Measurements from ENCODE around the gene ZMAT5.
A peak's percentile ranks its signal among the peaks of the same experiment; 100 is the strongest.

Gene ZMAT5

GRCh38 chr22:29799217-29799680 is 32.4 kb upstream of the ZMAT5 start:
- TF ChIP-seq BACH2 (CRISPR knock-in tag; IDR thresholded peaks at IDR 0.05; ENCODE audit: borderline replicate concordance) (peak; percentile 74; the same call in 1 of the 2 replicates), CSDC2 (CRISPR knock-in tag; IDR thresholded peaks at IDR 0.05) (peak; percentile 86), ISL1 (CRISPR knock-in tag; IDR thresholded peaks at IDR 0.05) (peak; percentile 66), SNAI2 (CRISPR knock-in tag; IDR thresholded peaks at IDR 0.05) (0 out of 2 replicates have a peak, but pooled peaks have one; percentile 51), ZNF8 (CRISPR knock-in tag; IDR thresholded peaks at IDR 0.05) (no peak), PPARA (CRISPR knock-in tag; IDR thresholded peaks at IDR 0.05; ENCODE audit: borderline replicate concordance) (no peak), ESRRG (CRISPR knock-in tag; IDR thresholded peaks at IDR 0.05) (no peak), ARNTL (CRISPR knock-in tag; IDR thresholded peaks at IDR 0.05; ENCODE audit: borderline replicate concordance, low read depth) (no peak), ZC3H10 (CRISPR knock-in tag; IDR thresholded peaks at IDR 0.05) (no peak)
- TF ChIP-seq, protein P1, sequence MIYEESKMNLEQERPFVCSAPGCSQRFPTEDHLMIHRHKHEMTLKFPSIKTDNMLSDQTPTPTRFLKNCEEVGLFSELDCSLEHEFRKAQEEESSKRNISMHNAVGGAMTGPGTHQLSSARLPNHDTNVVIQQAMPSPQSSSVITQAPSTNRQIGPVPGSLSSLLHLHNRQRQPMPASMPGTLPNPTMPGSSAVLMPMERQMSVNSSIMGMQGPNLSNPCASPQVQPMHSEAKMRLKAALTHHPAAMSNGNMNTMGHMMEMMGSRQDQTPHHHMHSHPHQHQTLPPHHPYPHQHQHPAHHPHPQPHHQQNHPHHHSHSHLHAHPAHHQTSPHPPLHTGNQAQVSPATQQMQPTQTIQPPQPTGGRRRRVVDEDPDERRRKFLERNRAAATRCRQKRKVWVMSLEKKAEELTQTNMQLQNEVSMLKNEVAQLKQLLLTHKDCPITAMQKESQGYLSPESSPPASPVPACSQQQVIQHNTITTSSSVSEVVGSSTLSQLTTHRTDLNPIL (CRISPR knock-in tag; IDR thresholded peaks at IDR 0.05; ENCODE audit: low read depth), result no peak; the same call in 1 of the 2 replicates
- TF ChIP-seq, protein P2, sequence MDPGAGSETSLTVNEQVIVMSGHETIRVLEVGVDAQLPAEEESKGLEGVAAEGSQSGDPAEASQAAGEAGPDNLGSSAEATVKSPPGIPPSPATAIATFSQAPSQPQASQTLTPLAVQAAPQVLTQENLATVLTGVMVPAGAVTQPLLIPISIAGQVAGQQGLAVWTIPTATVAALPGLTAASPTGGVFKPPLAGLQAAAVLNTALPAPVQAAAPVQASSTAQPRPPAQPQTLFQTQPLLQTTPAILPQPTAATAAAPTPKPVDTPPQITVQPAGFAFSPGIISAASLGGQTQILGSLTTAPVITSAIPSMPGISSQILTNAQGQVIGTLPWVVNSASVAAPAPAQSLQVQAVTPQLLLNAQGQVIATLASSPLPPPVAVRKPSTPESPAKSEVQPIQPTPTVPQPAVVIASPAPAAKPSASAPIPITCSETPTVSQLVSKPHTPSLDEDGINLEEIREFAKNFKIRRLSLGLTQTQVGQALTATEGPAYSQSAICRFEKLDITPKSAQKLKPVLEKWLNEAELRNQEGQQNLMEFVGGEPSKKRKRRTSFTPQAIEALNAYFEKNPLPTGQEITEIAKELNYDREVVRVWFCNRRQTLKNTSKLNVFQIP (CRISPR knock-in tag; IDR thresholded peaks at IDR 0.05; ENCODE audit: borderline replicate concordance, low read depth), result no peak
- TF ChIP-seq, protein P3, sequence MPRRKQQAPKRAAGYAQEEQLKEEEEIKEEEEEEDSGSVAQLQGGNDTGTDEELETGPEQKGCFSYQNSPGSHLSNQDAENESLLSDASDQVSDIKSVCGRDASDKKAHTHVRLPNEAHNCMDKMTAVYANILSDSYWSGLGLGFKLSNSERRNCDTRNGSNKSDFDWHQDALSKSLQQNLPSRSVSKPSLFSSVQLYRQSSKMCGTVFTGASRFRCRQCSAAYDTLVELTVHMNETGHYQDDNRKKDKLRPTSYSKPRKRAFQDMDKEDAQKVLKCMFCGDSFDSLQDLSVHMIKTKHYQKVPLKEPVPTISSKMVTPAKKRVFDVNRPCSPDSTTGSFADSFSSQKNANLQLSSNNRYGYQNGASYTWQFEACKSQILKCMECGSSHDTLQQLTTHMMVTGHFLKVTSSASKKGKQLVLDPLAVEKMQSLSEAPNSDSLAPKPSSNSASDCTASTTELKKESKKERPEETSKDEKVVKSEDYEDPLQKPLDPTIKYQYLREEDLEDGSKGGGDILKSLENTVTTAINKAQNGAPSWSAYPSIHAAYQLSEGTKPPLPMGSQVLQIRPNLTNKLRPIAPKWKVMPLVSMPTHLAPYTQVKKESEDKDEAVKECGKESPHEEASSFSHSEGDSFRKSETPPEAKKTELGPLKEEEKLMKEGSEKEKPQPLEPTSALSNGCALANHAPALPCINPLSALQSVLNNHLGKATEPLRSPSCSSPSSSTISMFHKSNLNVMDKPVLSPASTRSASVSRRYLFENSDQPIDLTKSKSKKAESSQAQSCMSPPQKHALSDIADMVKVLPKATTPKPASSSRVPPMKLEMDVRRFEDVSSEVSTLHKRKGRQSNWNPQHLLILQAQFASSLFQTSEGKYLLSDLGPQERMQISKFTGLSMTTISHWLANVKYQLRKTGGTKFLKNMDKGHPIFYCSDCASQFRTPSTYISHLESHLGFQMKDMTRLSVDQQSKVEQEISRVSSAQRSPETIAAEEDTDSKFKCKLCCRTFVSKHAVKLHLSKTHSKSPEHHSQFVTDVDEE (CRISPR knock-in tag; IDR thresholded peaks at IDR 0.05), result peak; percentile 52; the same call in 1 of the 2 replicates
- peak; percentile 99 for ATAC-seq

- no peak for TF ChIP-seq PATZ1 (CRISPR knock-in tag; IDR thresholded peaks at IDR 0.05; ENCODE audit: borderline replicate concordance)
- no peak for TF ChIP-seq OSR1 (CRISPR knock-in tag; IDR thresholded peaks at IDR 0.05)
- TF ChIP-seq, protein P1 (CRISPR knock-in tag; IDR thresholded peaks at IDR 0.05; ENCODE audit: low read depth), result no peak
- no peak for TF ChIP-seq ZNF8 (CRISPR knock-in tag; IDR thresholded peaks at IDR 0.05)
- TF ChIP-seq RARB (CRISPR knock-in tag; IDR thresholded peaks at IDR 0.05), result no peak
- no peak for TF ChIP-seq ISL1 (CRISPR knock-in tag; IDR thresholded peaks at IDR 0.05)
- no peak for TF ChIP-seq ZFP30 (CRISPR knock-in tag; IDR thresholded peaks at IDR 0.05)
- no peak for TF ChIP-seq GLIS3 (CRISPR knock-in tag; IDR thresholded peaks at IDR 0.05)
- no peak for TF ChIP-seq SNAI2 (CRISPR knock-in tag; IDR thresholded peaks at IDR 0.05)
- no peak for TF ChIP-seq TOX (CRISPR knock-in tag; IDR thresholded peaks at IDR 0.05; ENCODE audit: borderline replicate concordance)
- no peak for TF ChIP-seq TCF4 (CRISPR knock-in tag; IDR thresholded peaks at IDR 0.05; ENCODE audit: borderline replicate concordance)
- no peak for TF ChIP-seq BACH2 (CRISPR knock-in tag; IDR thresholded peaks at IDR 0.05; ENCODE audit: borderline replicate concordance)
- no peak for TF ChIP-seq ARNTL (CRISPR knock-in tag; IDR thresholded peaks at IDR 0.05; ENCODE audit: borderline replicate concordance, low read depth)
- no peak for TF ChIP-seq ZFP3 (CRISPR knock-in tag; IDR thresholded peaks at IDR 0.05)
- no peak for TF ChIP-seq ZC3H10 (CRISPR knock-in tag; IDR thresholded peaks at IDR 0.05)
- TF ChIP-seq, protein P2 (CRISPR knock-in tag; IDR thresholded peaks at IDR 0.05; ENCODE audit: borderline replicate concordance, low read depth), result no peak
- TF ChIP-seq, protein P4, sequence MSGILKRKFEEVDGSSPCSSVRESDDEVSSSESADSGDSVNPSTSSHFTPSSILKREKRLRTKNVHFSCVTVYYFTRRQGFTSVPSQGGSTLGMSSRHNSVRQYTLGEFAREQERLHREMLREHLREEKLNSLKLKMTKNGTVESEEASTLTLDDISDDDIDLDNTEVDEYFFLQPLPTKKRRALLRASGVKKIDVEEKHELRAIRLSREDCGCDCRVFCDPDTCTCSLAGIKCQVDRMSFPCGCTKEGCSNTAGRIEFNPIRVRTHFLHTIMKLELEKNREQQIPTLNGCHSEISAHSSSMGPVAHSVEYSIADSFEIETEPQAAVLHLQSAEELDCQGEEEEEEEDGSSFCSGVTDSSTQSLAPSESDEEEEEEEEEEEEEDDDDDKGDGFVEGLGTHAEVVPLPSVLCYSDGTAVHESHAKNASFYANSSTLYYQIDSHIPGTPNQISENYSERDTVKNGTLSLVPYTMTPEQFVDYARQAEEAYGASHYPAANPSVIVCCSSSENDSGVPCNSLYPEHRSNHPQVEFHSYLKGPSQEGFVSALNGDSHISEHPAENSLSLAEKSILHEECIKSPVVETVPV (CRISPR knock-in tag; IDR thresholded peaks at IDR 0.05), result no peak
- ATAC-seq, result no peak
Observed at GRCh38 chr22:29798801-29799200, 32.0 kb upstream of the ZMAT5 start.

All from SK-N-SH treated with all-trans-retinoic acid at 6 μM for 48 hours (cell line).